ENCODE data around the gene EFCAB13.
"Not testable (repeated sequence)": the region's sequence is repeated elsewhere in the genome, so short reads cannot be mapped to it uniquely, and the experiment has no call there.

EFCAB13 gene

GRCh38 chr17:47425887-47426635, 102.3 kb downstream of the EFCAB13 start:
- not testable (repeated sequence) for DNase-seq (ENCODE audit: low spot score)

GRCh38 chr17:47427985-47428384, 104.2 kb downstream of the EFCAB13 start:
- DNase-seq (ENCODE audit: low spot score), result no peak

GRCh38 chr17:47432240-47432639, 108.5 kb downstream of the EFCAB13 start:
- not testable (repeated sequence) for DNase-seq (ENCODE audit: low spot score)

- no peak for DNase-seq (ENCODE audit: low spot score)
Observed at GRCh38 chr17:47465165-47465564, 141.4 kb downstream of the EFCAB13 start.

- not testable (repeated sequence) for DNase-seq (ENCODE audit: low spot score)
Observed at GRCh38 chr17:47466976-47467375, 143.2 kb downstream of the EFCAB13 start.

- DNase-seq (ENCODE audit: low spot score), result peak; percentile 85
Observed at GRCh38 chr17:47470836-47471235, 147.1 kb downstream of the EFCAB13 start.

- DNase-seq (ENCODE audit: low spot score), result not testable (repeated sequence)
Observed at GRCh38 chr17:47472073-47472472, 148.3 kb downstream of the EFCAB13 start.

Data from kidney tubule cell (primary cell).